ENCODE measurements around the gene ZEB2.
A peak's percentile ranks its signal among the peaks of the same experiment; 100 is the strongest.

ZEB2 gene

DNA sequence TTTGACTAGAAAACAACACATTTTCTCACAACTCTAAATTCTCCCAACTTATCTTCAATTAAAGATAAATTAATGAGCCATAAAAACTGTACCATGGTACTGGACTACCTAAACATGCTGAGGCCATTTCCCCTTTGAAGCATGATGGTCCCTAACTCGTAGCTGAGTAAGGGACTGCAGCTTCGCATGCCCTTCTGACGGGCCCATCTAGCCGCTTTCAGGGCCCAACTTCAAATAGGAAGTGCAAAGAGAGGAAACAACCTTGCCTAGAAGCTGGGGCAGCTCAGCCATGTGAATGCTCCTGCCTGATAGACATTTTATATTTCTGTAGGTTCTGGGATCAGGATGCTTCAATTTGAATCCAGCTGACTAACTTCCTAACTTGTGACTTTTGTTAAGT lies 72.4 kb downstream of the ZEB2 start:
- DNase-seq: no peak

DNA sequence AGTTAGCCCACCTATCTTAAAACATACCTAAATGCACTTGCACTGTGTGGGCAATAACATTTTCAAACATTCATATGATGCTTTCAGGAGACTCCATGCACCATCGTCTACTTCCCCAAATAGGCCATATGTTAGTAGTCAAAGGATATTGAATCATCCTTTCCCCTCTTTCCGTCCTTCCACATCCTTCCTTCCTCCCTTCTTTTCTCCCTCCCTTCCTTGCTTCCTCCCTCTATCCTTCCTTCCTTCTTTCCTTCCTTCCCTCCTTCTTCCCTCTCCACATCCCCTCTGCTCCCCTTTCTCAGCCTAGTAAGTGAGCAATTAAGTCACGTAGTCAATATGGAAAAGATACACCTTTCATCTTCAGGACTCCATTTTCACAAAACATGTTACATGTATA lies 73.8 kb downstream of the ZEB2 start:
- DNase-seq: no peak

DNA sequence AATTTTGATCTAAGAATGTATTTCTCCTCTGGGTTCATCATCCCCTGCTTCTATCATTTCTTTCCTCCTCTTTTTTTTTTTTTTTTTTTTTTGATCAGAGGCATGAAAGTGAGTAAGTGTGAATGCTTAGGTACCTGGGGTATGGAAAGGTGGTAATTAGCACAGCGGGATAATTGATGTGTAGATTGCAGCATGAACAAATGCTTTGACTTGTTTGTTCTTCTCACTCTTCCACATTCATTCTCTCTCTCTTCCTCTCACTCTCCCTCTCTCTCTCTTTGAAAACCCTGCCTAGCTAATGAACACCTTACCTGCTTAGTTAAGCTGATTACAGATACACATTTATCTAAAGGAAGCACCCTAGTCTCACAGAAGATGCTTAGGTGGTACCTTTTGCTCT lies 74.7 kb downstream of the ZEB2 start:
- DNase-seq: peak; percentile 31 to 68

DNA sequence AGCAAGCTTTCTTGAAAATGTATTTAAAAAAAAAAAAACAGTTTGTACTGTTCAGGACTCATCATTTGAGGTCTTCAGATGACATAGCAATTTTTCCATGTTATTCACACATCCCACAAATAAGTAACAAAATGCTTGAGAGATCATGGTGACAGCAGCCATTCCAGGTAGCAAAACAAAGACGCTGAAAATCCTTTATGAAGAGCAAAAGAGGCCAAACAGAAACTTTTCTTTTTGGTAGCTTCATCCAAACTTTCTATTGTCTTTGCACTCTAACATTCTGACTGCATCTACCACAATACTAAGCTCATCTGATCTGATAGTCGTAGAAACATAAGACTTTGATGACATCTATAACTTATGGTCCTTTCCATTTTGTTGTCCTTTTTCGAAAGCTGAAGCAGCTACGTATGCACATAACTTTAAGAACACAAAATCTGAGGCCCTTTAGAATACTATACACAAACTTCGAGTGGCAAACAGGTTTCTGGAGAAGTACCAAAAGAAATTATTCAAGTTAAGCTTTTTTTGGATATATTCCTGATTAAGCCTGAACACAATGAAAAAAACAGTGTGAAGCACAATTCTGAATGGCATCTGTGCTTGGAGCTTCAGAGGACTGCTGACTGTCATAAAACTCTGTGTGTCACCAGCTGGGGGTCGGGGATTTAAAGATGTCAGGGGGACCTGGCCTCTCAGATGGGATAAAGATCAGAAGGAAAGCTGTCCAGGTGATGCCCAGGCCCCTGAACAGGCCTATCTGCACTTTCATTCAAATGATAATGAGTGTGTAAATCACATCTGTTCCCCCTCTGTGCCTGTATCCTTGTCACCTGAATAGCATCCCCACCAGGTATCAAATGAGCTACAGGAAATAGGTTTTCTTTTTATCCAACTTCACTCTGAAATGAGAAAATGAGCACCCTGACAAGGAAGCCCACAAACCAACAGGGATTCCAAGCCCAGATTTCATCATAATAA lies 75.8 kb downstream of the ZEB2 start:
- peak in 1 of 2 experiments; percentile 46 for DNase-seq

DNA sequence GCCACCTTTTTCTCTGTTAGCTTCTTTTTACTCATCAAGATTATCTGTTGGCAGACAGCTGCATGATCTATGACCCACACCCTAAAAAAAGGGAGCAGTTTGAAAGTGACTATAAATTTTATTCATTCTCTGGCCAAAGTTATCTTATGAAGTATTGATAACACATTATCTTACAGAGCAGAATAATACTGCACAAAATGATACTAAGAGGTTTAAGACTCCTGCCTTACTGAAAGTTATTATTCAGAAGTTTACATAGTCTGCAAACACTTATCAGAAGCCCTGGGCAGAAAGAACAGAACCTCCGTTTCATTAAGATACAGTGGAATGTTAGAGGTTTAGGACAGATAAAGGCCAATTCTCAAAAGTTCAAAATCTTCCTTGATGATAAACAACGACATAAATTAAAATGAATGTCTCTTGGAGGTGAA lies 78.2 kb downstream of the ZEB2 start:
- DNase-seq: no peak

DNA sequence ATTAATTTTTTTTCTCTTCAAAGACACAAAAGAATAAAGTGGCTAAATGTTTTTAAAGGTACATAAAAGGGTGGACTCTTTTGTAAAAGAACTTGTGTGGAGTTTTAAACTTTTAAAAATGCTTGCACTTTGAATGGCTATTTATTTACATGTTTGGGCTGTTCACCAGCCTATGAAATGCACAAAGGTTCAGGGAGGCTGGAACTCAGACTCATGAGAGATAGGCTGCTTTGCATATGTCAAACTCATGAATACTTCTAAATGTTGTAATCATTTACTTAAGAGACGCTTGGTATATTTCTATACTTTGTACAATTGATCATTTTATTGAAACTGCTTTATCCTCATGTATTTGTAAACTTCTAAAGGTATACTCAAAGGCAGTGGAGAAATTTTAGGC lies 79.9 kb downstream of the ZEB2 start:
- no peak for DNase-seq

DNA sequence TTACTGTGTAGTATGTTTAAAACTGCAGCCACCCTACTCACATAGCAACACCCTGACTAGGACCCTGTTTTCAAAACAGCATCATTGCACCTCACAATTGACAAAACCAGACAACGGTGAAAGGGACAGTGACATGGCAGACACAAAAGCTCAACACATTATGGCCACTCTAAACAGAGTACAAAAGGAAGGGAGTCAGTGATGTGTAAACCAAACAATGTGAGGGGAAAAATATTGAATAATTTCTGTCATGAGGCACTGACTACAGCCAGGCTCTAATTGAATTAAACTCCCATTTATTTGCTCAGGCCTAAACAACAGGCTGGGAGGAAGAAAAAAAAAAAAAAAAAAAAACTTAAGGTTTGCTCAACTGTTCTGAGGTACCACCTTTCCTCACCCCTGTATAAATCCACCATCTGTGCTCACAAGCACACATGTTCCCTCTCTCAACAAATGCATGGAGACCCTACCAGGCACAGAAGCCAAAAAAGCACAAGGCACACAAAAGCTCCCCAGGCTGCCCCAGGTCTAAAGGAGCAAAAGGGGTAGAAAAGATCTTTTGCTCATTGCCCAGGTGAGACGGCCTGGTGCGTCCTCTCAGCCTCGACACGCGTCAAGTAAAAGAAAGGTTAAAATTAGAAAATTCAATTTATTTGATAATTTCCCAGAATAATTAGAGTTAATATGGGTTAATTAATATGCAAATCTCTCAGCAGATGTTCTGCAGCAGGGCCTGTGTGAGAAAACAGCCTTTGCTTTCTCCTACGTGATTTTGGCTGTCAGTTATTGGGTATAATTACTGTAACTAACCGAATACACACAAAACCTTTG lies 80.9 kb downstream of the ZEB2 start:
- peak; percentile 71 to 83 for DNase-seq

DNA sequence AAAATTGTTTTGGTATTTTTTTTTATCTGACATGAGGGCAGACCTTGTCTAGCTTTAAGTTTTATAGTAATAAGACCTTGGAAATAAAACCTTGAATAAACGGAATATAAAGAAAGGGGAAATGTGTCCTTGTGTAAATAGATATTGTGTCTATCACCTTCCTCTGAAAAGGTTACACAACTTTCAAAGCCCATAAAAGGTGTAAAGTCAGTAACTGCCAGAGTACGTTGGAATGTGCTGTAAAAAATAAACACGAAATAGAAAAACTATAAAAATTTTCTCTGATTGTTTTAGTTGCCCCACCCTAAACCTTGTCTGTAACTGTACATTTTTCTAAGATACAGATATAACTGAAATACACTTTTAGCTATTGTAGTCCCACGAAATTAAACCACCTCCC lies 82.3 kb downstream of the ZEB2 start:
- no peak for DNase-seq

DNA sequence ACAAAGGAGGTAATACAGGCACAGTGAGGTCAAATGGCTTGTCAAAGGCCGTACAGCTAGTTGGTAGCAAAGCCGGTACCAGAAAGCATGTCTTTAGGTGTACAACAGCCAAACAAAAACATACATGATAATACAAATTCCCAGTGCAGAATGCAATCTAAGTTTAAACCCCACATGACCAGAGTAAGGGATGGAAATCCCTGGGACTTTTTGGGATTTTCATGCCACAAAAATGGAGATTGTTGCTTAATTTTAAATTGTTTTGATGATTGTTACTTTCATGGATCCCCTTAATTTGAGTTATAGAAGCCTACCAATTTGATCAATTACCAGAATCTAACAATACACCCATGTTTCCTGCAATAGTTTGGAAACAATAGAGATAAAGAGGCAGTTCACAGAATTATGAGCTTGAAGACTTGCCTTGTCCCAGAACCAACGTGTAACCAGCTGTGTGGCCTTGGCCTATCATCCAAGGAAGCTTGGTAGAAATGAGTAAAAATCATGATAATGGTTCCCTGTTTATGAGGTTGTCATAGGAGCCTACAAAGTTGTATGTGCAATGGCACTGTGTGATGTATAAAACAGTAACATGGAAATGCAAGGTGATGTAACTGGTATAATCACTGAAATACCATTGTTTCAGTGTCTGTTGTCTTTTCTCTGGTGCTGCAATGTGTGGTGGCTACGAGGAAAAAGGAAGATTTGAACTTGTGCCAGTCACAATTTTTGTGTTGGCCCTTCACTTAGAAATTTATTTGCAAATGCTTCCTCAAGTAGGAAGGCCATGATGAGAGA lies 85.3 kb downstream of the ZEB2 start:
- no peak for DNase-seq

DNA sequence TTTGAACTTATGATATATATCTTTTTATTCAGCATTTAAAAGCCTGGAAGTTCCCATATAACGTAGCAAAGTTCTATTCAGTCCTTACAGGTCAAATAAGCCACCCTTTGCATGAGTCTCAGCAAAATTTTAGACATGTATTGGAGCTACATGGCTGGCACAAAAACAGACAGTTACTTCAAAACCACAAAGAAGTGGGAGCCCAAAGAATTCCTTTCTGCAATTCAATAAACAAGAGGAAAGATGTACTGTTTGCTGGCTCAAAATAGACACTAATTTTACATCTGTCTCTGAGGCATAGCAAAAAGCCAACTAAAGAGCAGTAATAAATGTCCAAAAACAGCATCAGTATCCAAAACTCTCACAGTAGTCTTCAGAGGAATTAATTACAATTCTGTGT lies 87.0 kb downstream of the ZEB2 start:
- no peak for DNase-seq

DNA sequence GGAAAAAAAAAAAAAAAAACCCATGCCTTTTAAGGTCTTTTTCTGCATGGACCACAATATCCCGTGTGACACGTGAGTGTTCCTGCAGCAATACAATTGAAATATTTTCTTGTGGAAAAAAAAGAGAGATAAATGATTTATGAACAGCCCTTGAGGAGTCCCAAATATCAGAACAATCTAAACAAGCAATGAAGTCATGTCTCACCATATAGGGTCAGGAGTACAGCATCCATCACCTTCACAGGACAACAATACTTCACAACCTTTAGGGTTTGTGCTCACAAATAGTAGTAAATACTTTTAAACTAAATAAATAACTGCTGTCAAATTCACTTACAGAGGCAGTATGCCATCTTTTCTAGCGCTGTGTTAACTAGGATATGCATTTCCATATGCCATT lies 87.9 kb downstream of the ZEB2 start:
- no peak for DNase-seq

DNA sequence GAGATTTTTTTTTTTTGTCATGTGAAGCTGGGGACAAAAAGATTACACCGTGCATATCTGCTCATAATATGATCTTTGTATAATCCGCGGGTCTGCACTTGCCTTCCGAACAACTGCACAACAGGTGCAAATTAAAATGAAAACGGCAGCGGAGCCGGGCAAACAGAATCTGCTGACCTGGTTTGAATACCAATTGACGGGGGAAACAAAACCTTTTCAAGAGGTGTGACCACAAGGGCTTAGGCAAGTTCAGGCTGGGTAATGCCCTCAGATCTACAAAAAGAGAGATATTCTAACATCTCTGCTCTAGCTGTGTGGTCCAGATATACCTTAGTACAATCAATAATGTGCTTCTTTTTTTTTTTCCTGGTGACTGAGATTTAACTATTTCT lies 88.5 kb downstream of the ZEB2 start:
- DNase-seq: peak; percentile 33 to 49

DNA sequence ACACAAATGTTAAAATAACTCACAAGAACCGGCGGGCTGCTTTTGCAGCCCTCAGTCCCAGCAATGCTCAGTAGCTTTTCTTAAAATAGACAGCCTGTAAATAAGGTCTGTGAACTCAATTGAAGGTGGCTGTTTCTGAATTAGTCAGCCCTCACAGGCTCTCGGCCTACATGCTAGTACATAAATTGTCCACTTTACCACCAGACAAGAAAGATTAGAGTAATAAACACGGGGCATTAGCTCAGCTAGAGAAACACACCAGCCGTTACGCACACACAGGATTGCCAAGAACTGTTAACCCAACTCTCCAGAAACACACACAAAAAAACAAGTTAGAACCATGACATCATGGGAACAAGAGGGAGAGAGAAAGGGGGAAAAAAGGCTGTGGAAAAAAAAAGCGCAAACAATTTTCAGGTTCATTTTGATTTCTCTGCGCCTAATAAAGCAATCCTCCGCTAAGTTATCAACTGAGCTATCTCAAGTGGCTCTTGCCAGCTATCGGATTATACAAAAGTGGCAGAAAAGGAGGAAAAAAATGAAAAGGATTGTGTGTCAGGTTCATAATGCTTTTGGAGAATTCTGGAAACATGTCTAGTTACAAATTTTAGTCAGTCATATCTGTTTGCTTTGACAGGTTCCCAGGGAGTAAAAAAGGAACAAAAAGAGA lies 89.1 kb downstream of the ZEB2 start:
- DNase-seq: no peak

DNA sequence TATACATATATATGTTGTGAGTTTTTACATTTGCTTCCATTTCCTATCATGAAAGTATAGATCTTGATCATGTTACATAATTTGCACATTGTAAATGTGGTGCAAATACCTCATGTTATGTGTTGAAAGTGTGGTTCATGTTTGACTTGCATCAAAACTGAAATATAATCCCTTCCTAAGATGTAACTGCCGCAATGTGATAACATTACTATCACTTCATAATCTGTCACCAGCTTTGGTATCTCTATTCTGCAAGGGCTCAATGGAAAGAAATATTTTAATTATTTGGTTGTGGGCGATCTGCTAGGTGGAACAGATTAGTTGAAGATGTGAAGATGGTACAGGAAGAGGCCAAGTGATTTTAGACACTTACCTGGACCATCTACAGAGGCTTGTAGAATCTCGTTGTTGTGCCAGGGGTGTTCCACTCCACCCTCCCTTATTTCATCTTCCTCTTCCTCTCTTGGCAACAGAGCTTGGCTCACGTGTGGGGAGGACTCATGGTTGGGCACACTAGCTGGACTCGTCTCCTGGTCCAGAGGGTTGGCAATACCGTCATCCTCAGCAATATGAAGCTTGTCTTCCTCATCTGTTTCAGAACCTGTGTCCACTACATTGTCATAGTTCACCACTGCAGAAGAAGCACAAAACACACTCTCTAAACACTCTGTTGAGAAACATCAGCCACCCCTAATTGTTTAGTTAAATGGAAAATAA lies 90.4 kb downstream of the ZEB2 start:
- no peak for DNase-seq

DNA sequence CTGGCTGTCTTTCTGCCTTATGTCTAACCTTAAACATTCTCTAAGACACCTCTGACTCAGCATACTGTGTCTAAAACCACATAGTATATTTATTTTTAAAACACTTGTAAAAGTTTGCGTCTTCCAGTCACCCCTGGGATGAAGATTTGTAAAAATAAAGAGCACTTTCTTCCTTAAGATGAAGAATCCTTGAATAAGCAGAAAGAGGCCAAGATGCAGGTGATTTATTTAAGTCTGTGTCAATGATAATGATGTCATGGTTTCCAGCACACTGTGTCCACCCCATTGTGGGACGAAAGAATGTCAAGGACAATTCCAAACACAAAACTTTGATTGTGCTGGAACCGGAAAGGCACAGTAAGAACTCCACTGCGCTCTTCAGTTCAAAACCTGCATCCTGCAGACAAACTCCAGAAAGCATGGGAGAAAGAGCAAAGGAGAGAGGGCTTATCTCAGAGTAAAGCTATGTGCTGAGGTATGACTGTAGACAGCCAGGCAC lies 92.9 kb downstream of the ZEB2 start:
- no peak for DNase-seq

DNA sequence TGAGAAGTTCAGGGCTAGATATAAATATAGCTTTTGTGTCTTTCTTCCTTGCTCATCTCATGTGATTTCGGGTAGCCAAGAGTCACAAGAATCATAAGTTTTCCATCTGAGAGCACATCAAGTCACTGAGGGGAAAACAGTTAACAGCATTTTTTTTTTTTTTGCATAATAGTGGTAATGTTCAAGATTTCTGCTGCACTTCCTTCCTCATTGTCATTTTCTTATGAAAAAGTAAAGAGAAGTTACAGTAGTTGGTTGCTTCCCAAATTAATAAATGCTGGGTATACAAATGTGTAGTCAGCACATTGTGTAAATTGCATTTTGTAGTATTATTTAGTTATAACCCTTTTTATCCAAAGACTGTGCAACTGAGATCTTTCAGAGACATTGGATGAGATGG lies 93.6 kb downstream of the ZEB2 start:
- no peak for DNase-seq

DNA sequence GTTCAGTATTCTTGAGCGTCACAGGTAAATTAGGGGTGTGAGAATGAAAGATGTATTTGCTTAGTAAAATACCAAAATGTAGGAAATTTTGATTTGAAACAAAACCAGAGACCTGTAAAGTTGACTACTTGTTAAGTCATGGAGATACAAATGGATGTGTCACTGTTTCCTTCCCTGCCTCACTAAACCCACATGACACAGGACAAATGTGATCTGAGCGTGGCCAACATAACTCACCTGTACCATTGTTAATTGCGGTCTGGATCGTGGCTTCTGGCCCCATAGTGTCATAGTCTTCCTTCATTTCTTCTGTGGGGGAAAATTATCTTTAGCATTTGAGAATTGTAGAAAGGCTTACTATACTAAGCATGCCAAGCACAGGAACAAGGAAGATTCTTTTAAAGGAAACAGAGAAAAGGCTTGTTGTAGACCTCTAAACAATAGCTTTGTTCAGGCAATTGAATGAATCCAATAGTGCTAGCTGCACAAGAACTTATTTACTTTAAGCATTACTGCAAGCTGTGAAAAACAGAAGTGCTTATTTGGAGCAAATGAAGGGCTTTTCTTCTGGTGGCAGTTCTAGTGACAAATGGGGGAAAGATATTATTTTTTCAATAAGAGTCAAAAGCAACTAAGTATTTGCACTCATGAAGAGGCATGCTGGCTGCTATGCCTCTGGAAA lies 95.2 kb downstream of the ZEB2 start:
- peak in 1 of 2 experiments; percentile 4 for DNase-seq

DNA sequence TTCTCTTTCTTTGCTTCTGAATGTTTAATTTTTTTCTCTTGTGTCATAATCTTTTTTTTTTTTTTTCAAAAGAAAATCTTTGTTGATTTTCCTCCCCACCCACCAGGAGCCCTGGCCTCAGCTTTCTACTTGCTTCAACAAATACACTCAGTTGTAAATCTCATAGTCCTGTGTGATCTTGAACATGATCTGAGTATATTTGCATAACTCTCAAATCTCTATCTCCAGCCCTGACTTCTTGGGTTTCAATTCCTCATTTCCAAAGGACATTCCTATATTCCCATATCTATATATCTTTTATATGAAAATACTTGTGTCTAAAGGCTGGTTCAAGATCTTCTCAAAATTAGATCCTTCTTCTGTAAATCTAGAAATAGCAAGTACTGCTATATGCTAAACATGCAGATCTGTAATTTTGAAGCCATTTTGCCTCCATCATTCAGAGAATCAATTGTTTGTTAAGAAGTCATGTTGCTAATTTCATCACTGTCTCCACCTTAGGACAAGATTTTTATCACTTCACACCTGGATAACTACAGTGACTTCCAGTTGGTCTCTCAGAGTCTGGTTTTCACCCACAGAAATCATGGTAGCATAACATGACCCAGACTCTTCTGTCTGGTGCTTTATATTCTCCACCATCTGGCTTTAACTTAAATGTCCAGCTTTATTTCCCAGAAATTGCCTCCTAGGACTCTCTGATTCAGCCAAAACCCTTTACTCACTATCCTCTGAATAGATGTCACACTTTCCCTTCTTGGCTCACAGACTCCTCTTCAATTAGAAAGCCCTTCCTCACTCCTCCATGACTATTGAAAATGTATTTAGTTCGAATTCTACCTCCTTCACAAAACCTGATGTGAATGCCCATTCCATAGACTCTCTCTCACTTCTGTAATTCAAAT lies 98.1 kb downstream of the ZEB2 start:
- no peak for DNase-seq

DNA sequence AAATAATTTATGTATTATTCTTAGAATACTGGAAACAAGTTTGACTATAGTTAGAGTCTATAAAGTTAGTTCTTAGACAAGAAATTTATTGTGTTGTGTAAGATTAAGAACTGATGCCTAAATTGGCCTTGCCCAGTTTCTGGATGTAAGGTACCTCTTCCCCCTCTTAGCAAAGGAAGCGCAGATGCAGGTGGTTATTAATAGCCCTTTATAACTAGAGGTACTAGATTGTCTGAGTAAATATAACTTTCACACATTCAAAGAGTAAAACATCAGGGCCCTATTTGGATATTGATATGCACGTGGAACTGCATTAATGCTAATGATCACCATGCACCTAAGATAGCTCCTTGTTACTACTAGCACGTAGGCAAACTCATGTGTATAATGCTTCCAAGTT lies 100.7 kb downstream of the ZEB2 start:
- DNase-seq: no peak

DNA sequence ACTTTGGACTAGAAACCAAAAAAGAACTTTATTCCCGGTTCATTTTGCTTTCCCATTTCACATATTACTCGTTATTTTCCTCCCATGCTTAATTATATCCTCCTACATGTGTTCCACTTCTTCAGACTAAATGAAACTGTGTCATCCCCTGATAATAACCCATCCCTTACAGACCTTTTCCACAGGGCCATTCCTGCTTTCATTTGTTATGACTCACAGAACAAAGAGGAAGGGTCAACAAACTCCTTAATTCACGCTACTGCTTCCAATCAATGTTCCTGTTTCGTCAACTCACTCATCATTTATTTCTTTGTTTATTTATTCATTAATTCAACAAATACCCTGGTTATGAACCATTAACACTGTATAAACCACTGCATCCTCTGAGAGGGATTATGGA lies 104.5 kb downstream of the ZEB2 start:
- no peak for DNase-seq
